ENCODE measurements around the gene RBBP8NL. TPM values are rescaled to one million over a fixed set of nuclear protein-coding genes. Genes with fewer than 3 reads are reported as not detected.
"Not testable (repeated sequence)": the region's sequence is repeated elsewhere in the genome, so short reads cannot be mapped to it uniquely, and the experiment has no call there.

RBBP8NL gene
- polyA plus RNA-seq, 1 donor = not detected

DNA sequence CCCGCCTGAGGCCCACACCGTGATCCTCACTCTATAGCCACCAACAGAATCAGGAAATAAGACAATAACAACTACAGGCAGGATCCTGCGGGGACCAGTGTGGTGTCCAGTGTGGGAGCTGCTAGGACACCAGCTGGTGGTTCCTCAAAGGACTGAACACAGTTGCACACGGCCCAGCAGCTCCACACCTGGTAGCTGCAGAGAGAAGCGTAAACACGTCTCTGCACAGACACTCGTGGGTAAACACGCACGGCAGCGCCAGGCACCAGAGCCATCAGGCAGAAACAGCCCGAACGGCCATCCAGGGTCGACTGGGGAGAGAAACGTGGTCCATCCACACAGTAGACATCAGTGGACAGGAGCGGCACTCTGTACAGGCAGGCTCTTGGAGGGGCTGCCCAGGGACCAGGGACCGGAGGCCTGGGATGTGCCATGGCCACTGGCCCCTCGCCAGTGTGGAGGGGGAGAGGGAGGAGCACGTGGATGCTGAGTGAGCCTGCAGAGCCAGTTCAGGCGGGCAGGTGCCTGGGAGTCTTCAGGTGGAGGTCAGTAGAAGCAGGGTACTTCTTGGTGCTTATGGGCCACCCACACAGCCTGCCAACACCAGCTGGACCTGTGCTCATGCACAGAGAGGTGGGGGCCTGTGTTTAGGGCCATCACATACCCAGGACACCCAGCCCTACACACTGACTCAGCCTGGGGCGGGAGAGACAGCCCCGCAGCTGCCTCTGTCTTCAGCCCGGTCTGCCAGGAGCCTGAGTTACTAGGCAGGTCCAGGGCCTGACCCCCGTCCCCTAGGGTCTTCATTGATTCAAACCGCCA lies 52.8 kb downstream of the RBBP8NL start:
- DNase-seq = no peak

DNA sequence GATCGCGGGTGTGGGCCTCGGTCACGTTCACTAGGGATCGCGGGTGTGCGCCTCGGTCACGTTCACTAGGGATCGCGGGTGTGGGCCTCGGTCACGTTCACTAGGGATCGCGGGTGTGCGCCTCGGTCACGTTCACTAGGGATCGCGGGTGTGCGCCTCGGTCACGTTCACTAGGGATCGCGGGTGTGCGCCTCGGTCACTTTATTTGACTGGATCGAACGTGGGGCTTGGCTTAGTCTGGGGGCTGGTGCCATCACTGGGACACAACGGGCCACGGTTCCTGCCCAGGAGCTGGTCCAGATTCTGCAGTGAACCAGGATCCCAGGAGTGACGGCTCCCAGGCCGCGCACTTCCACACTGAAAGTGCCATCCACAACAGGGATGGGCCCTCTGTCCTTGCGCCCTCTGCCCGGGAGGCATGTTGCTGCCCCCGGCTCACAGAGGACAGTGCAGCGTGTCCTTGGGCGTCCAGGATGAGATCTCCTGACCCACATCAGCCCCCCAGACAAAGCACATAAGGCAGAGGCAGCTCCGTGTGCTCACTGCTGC lies 53.6 kb downstream of the RBBP8NL start:
- not testable (repeated sequence) for DNase-seq

DNA sequence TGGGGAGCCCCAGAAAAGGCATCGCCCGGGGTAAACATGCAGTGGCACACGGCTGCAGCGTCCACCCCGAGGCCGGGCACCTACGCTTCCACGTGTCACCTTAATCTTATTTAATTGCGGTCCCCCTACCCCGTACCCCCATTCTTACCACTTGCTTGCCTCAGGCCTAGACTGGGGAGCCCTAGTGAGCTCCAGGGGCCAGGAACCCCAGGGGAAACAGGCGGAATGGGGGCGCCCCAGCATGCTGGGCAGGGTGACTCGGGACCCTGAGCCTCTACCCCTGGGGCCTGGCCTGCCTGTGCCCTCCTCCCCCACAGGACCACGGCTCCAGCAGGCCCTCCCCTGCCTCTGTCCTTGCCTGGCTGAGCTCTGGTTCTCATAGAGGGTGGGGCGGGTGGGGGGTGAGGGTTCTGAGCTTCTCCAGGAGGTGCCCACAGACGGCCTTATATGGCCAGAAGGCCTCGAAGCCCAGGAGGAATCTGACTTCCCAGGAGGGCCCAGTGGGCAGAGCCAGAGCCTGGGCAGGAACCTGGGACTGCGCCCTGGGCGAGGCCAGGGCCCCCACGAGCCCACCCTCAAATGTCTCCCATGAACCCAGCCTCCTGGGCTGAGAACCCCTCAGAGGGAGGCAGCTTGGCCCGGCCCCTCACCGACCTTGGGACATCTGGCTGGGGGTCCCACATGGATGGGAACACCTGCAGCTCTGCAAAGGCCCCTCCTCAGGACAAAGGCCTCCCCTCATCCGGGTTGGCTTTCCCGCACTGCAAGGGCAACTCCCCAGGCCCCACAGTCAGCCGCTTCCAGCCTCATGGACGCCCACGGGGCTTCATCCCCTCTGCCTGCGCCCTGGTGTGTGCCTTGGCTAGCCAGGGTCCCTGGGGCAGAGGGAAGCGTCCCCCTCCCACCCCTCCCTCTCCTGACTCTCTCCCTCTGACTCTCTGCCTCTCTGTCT lies 55.0 kb downstream of the RBBP8NL start:
- DNase-seq = no peak

- DNase-seq = no peak
Observed at GRCh38 chr20:62371588-62372041, 55.7 kb downstream of the RBBP8NL start.

- DNase-seq = no peak
Observed at GRCh38 chr20:62370807-62371587, 56.3 kb downstream of the RBBP8NL start.

DNA sequence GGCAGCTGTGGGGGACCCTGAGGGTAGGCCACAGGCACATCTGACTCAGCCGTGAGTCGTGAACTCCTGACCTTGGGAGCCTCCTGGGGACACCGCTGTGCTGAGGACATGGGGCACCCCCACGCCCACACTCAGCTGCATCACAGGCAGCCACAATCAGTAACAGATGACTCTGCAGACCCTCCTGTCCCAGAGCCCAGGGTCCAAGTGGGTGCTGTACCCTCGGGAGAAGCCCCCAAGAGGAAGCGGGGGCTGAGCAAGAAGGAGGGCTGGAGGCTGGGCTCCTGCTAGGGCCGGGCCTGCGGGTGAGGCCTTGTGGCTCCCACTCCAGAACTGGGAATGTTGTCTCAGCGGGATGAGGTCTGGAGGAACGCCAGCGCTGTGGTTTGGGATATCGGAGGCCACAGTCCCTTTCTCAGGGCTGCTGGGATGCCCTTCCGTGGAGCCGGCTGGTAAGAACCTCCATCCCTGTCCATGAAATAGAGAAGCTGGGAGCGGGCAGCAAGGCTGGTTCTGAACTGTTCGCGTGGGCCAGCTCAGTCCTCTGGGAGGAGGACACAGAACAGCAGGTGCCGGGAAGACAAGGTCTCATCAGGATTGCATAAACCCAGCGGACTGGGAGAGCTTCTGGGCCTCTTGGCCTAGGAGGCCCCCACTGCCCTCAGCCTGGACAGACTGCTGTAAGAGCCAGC lies 57.1 kb downstream of the RBBP8NL start:
- no peak for DNase-seq

- no peak for DNase-seq
Observed at GRCh38 chr20:62369815-62370114, 57.6 kb downstream of the RBBP8NL start.

- DNase-seq = no peak
Observed at GRCh38 chr20:62368976-62369814, 58.1 kb downstream of the RBBP8NL start.

GRCh38 chr20:62368392-62368975 lies 58.9 kb downstream of the RBBP8NL start:
- DNase-seq = no peak

- DNase-seq = no peak
Observed at GRCh38 chr20:62367633-62368391, 59.5 kb downstream of the RBBP8NL start.

- no peak for DNase-seq
Observed at GRCh38 chr20:62367136-62367632, 60.2 kb downstream of the RBBP8NL start, which contains the start of gene LAMA5. TSS of gene LAMA5 (minus strand) at chr20:62367312. CDS start at chr20:62367245, 67 bp downstream.

- no peak for DNase-seq
Observed at GRCh38 chr20:62366370-62367135, 60.8 kb downstream of the RBBP8NL start.

- DNase-seq = no peak
Observed at GRCh38 chr20:62365814-62366369, 61.4 kb downstream of the RBBP8NL start.

DNA sequence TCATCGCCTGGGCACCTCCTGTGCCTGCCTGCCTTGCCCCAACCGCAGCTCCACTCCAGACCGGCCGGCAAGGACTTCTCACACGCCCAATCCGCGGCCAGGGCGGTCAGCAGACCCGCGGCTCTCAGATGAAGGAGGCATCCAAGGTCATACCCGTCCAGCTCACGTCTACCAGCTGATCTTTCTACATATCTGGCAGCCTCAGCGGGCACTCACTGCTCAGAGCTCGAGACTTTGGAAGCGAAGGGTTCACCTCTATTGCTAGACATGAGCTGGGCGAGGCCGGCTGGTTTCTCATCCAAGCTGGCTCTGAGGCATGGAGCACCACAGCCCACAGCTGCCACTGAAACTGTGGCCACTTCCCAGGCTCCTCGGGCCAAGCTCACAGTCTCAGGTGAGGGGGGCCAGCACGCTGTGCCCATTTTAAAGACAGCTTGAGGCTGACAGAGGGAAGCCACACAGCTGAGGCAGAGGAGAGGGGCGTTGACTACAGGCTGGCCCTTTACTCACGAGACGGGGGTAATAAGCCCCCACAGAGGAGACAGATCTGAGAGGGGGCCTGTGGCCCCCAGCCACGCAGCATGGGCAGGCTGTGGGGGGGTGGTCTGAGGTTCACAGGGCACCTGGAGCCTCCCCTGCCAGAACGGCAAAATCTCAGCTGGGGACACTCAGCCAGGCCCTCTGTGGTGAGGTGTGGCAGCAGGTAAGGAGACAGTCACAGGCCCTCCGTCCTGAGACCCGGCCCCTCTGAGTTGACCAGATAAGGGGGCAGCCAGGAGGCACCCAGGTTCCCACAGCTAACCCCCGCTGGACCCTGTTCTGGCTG lies 62.2 kb downstream of the RBBP8NL start:
- DNase-seq = no peak

- no peak for DNase-seq
Observed at GRCh38 chr20:62363920-62364851, 63.2 kb downstream of the RBBP8NL start.
